Fibroblast of lung (primary cell): ENCODE results near the gene CEP295NL. TPM values are rescaled to one million over a fixed set of nuclear protein-coding genes. Genes with fewer than 3 reads are reported as not detected.
A peak's percentile ranks its signal among the peaks of the same experiment; 100 is the strongest.

Source experiments
- DNase-seq, 2 donors: peaks; one replicate each; pipeline versions ENCODE4 v3.0.0 to v3.0.0-alpha.2; 2010; ENCODE audit warnings: low read depth in 2 of 2
- H2AFZ ChIP-seq: 2 replicates; pipeline ENCODE4 v1.5.1; 2012; ENCODE audit warnings: low read length, control low read depth, inconsistent platforms
- H3K27ac ChIP-seq: 2 replicates; pipeline ENCODE4 v1.5.1; 2011; ENCODE audit warnings: low read length, control low read depth; ENCODE audit not compliant: insufficient read depth
- H3K27me3 ChIP-seq: 2 replicates; pipeline ENCODE4 v1.5.1; 2011; ENCODE audit warnings: mild to moderate bottlenecking, low read length; ENCODE audit not compliant: control insufficient read depth, insufficient read depth
- H3K36me3 ChIP-seq: 2 replicates; pipeline ENCODE4 v1.5.1; 2011; ENCODE audit warnings: low read length; ENCODE audit not compliant: control insufficient read depth, insufficient read depth
- H3K4me1 ChIP-seq: 2 replicates; pipeline ENCODE4 v1.5.1; 2011; ENCODE audit warnings: low read length; ENCODE audit not compliant: control insufficient read depth, insufficient read depth; ENCODE audit errors: extremely low read depth
- H3K4me2 ChIP-seq: 2 replicates; pipeline ENCODE4 v1.5.1; 2011; ENCODE audit warnings: low read length, control low read depth; ENCODE audit not compliant: insufficient read depth; ENCODE audit errors: extremely low read depth
- H3K4me3 ChIP-seq, 4 experiments: fragments of 200-600 bp in 1 of 4; sonication (generic) in 1 of 4; replicated peaks in 1 of 4; 2 replicates each; pipeline ENCODE4 v1.5.1; 2011 to 2016; ENCODE audit warnings: low read length in 4 of 4, low read depth in 3 of 4, mild to moderate bottlenecking in 3 of 4, control low read depth in 2 of 4, inconsistent platforms in 1 of 4, mixed read lengths in 1 of 4; ENCODE audit not compliant: insufficient read depth in 1 of 4; ENCODE audit errors: control extremely low read depth in 1 of 4
- H3K79me2 ChIP-seq: 2 replicates; pipeline ENCODE4 v1.5.1; 2012; ENCODE audit warnings: mild to moderate bottlenecking, low read length, inconsistent platforms; ENCODE audit not compliant: control insufficient read depth, insufficient read depth
- H3K9ac ChIP-seq: 2 replicates; pipeline ENCODE4 v1.5.1; 2011; ENCODE audit warnings: mild to moderate bottlenecking, low read length, control low read depth; ENCODE audit not compliant: insufficient read depth
- H3K9me3 ChIP-seq: 2 replicates; pipeline ENCODE4 v1.5.1; 2012; ENCODE audit warnings: low read depth, low read length; ENCODE audit not compliant: control insufficient read depth, insufficient read depth
- H4K20me1 ChIP-seq: 2 replicates; pipeline ENCODE4 v1.5.1; 2011; ENCODE audit warnings: low read length; ENCODE audit not compliant: control insufficient read depth, insufficient read depth; ENCODE audit errors: extremely low read depth
- EZH2 ChIP-seq: IDR thresholded peaks from 2 replicates; pipeline ENCODE4 v1.5.1; 2012; ENCODE audit warnings: low read length, control low read depth, mild to moderate bottlenecking; ENCODE audit errors: missing control alignments
- polyA plus RNA-seq, 2 donors: library from polyadenylated mRNA; depleted of rRNA in 1 of 2; stranded (reverse) in 1 of 2; unstranded in 1 of 2; fragments of >200 nt; gene quantifications; 2 replicates each; pipeline ENCODE4 v1.2.1, GENCODE V29; 2011 to 2012; ENCODE audit warnings: missing spikeins in 1 of 2
- total RNA-seq: library from RNA; depleted of rRNA; stranded (reverse); fragments of >200 nt; gene quantifications from 2 replicates; pipeline ENCODE4 v1.2.1, GENCODE V29; 2014
- TF ChIP-seq, protein P1 (sequence below), 2 donors: IDR thresholded peaks in 1 of 2; conservative IDR thresholded peaks in 1 of 2; 1 replicate in 1 of 2; 2 replicates in 1 of 2; pipeline ENCODE4 v1.5.1; 2011 to 2012; ENCODE audit warnings: low read length in 2 of 2, control low read depth in 1 of 2, inconsistent platforms in 1 of 2, low read depth in 1 of 2, mild to moderate bottlenecking in 1 of 2

The CEP295NL gene
- total and polyA plus RNA-seq, 2 donors (not counting 1 experiment from before 2014, with no cell fraction given), result 0.10 to 2.8 TPM

DNA sequence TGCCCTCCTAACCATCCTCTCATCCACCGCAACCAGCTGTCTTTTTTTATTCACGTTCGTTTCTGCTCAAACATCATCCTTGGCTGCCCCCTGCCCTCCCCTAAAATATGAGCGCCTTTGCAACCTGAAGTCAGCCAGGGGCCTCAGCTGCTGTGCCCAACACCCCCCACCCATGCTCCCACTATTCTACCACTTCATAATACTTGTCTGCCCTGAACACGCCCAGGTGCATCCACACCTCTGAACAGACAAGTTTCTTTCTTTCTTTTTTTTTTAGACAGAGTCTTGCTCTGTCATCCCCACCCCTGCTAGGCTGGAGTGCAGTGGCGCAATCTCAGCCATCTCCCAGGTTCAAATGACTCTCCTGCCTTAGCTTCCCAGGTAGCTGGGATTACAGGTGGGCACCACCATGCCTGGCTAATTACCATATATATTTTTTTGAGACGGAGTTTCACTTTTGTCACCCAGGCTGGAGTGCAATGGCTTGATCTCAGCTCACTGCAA, 26.9 kb downstream of the CEP295NL start:
- no peak overlapping the region for H2AFZ ChIP-seq
- no peaks in the 10 kb centered on the region for H4K20me1 ChIP-seq
- H3K9me3 ChIP-seq, result no peaks in the 10 kb centered on the region
- DNase-seq, result no peak
- H3K79me2 ChIP-seq, result peaks cover 59% of the 10 kb centered on the region
- H3K27ac ChIP-seq, result no peak overlapping the region
- H3K4me2 ChIP-seq, result no peak overlapping the region
- H3K4me1 ChIP-seq, result peaks cover 30% of the 10 kb centered on the region
- H3K27me3 ChIP-seq, result no peaks in the 10 kb centered on the region
- no peak overlapping the region for H3K9ac ChIP-seq
- TF ChIP-seq EZH2, result no peak
- TF ChIP-seq, protein P1, sequence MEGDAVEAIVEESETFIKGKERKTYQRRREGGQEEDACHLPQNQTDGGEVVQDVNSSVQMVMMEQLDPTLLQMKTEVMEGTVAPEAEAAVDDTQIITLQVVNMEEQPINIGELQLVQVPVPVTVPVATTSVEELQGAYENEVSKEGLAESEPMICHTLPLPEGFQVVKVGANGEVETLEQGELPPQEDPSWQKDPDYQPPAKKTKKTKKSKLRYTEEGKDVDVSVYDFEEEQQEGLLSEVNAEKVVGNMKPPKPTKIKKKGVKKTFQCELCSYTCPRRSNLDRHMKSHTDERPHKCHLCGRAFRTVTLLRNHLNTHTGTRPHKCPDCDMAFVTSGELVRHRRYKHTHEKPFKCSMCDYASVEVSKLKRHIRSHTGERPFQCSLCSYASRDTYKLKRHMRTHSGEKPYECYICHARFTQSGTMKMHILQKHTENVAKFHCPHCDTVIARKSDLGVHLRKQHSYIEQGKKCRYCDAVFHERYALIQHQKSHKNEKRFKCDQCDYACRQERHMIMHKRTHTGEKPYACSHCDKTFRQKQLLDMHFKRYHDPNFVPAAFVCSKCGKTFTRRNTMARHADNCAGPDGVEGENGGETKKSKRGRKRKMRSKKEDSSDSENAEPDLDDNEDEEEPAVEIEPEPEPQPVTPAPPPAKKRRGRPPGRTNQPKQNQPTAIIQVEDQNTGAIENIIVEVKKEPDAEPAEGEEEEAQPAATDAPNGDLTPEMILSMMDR (conservative IDR thresholded peaks at IDR 0.05 in 1 of 2, IDR thresholded peaks at IDR 0.05 in 1 of 2; ENCODE audit: low read depth in 1 of 2, low read length in 2 of 2), result no peak
- H3K36me3 ChIP-seq, result peaks cover 8% of the 10 kb centered on the region
- no peak overlapping the region for H3K4me3 ChIP-seq

DNA sequence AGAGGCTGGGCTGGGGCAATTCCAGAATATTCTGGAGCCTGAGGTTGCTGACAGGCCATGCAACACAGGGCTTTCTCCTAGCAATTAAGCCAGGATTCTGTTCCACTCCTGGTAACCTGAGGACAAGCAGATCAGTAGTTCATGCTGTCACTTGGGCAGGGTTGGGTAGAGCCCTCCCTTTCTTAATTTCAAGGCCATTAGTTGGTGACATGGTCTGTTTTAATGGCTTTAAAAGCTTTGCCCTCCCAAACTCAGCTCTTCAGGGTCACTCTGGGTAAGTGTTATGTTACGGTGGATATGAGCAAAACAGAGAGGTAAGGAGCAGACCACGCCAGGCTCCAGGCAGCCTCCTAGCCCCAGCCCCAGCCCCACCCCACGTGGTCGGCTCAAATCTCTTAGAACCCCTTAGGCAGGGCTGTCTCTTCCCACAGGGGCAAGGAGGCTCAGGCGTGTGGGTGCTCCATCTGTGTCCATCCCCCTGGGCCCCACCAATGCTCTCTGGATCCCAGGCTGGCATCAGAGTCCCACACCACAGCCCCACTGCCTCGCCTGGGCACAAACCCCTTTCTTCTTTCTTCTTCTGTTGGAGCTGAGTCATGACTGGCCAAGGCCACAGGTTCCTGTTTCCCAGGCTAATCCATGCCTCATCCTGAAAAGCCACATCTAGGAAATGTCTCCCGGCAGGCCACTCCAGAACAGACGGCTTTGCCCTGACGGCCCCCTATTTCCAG, 27.5 kb downstream of the CEP295NL start:
- Histone ChIP-seq H3K9me3 (no peaks in the 10 kb centered on the region), H3K4me1 (peaks cover 27% of the 10 kb centered on the region), H3K27me3 (no peaks in the 10 kb centered on the region), H3K4me3 (no peak overlapping the region), H3K36me3 (peaks cover 12% of the 10 kb centered on the region), H3K4me2 (no peak overlapping the region), H3K27ac (no peak overlapping the region), H3K9ac (no peak overlapping the region), H3K79me2 (peaks cover 56% of the 10 kb centered on the region), H2AFZ (no peak overlapping the region), H4K20me1 (no peaks in the 10 kb centered on the region)
- no peak for TF ChIP-seq EZH2
- TF ChIP-seq, protein P1 (conservative IDR thresholded peaks at IDR 0.05 in 1 of 2, IDR thresholded peaks at IDR 0.05 in 1 of 2; ENCODE audit: low read depth in 1 of 2, low read length in 2 of 2), result no peak
- DNase-seq, result peak; percentile 30 to 68

DNA sequence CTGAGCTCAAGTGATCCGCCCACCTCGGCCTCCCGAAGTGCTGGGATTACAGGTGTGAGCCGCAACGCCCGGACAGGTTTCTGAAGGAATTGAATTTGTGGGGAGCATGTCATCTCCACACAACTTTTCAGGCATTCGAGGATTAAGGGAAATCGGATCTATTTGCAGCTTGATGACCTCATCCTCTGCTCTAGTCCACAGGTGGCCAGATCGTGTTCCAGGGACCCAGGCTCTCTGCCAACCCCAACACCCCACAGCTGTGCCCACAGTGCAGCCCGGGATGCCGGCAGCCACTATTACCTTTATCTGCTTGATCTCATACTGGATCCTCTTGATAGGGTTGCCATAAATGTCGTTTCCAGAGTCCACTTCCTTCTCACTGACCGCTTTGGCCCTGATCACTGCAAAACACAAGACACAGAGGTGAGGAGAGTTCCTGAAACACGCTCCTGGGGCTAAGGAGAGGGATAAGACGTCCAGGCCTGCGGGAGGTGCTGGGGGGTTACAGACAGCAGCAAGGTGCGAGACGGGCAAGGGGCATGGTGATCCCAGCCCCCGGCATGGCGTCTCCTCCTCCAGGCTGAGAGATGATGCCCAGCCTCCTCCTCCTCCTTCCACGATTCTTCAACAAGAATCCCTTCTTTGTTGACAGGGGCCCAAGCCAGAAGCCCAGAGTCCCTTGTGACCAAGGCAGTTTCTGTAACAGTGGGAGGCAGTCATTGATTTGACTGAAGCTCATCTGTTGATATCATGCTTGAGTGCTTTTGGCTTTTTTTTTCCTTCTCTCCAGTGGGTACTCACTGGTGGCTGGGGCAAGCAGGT, 29.3 kb downstream of the CEP295NL start:
- H3K9me3 ChIP-seq, result no peaks in the 10 kb centered on the region
- H3K27ac ChIP-seq, result peak overlapping the region; percentile 35
- H3K4me2 ChIP-seq, result no peak overlapping the region
- H3K4me3 ChIP-seq, result no peak overlapping the region
- H4K20me1 ChIP-seq, result no peaks in the 10 kb centered on the region
- TF ChIP-seq, protein P1 (conservative IDR thresholded peaks at IDR 0.05 in 1 of 2, IDR thresholded peaks at IDR 0.05 in 1 of 2; ENCODE audit: low read depth in 1 of 2, low read length in 2 of 2), result no peak
- TF ChIP-seq EZH2, result no peak
- DNase-seq, result peak; percentile 62 to 82
- no peaks in the 10 kb centered on the region for H3K27me3 ChIP-seq
- H3K36me3 ChIP-seq, result peaks cover 15% of the 10 kb centered on the region
- no peak overlapping the region for H2AFZ ChIP-seq
- H3K79me2 ChIP-seq, result peaks cover 45% of the 10 kb centered on the region
- no peak overlapping the region for H3K9ac ChIP-seq
- peaks cover 22% of the 10 kb centered on the region for H3K4me1 ChIP-seq
